Mesothelial cell of epicardium (in vitro differentiated cells): ENCODE measurements around the gene WLS. TPM values are rescaled to one million over a fixed set of nuclear protein-coding genes. Genes with fewer than 3 reads are reported as not detected.
"Not testable (repeated sequence)": the region's sequence is repeated elsewhere in the genome, so short reads cannot be mapped to it uniquely, and the experiment has no call there.

Experiments used
- DNase-seq, 2 experiments: peaks; one replicate each; pipeline ENCODE4 v3.0.0; 2021; ENCODE audit warnings: low spot score in 2 of 2; ENCODE audit not compliant: unreplicated experiment in 2 of 2
- H3K27ac Mint-ChIP-seq: 2 replicates; pipeline ENCODE4 v1.8.0; 2021; ENCODE audit warnings: mixed read lengths
- H3K27me3 Mint-ChIP-seq: 2 replicates; pipeline ENCODE4 v1.8.0; 2021; ENCODE audit warnings: low read depth, mixed read lengths
- H3K36me3 Mint-ChIP-seq: 2 replicates; pipeline ENCODE4 v1.8.0; 2021; ENCODE audit warnings: mixed read lengths
- H3K4me1 Mint-ChIP-seq: 2 replicates; pipeline ENCODE4 v1.8.0; 2021; ENCODE audit warnings: mixed read lengths
- H3K4me3 Mint-ChIP-seq: 2 replicates; pipeline ENCODE4 v1.8.0; 2021; ENCODE audit warnings: mild to moderate bottlenecking, moderate library complexity, mixed read lengths
- H3K9me3 Mint-ChIP-seq: 2 replicates; pipeline ENCODE4 v1.8.0; 2021; ENCODE audit warnings: mixed read lengths
- total RNA-seq: library from RNA; stranded (reverse); gene quantifications from 3 replicates; pipeline ENCODE4 v1.2.1, GENCODE V29; 2021
- TF ChIP-seq, protein P1 (sequence below): fragments of 200-600 bp; sonication (generic); IDR thresholded peaks from one replicate; pipeline ENCODE4 v1.5.0; 2021; ENCODE audit warnings: antibody characterized with exemption; ENCODE audit not compliant: unreplicated experiment

Gene WLS
- total RNA-seq, 1 donor from 2014 or later: 225 TPM

DNA sequence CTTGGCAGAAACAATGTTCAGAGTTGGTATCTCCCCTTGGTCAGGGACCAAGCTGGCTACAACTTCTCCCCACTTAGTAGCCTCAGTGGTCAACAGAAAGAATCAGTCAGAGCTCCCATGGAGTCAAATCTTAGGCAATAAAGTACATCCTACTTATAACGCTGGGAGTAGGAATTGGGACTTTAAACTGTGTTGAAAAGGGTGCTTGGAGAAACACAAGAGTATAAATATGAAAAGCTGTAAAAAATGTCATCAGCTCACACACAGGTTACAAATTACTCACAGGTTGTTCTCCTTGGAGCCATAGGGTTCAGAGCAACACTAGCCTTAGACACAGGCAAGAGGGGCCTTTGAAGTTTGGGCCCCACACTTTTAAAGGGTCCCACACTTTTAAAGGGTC is 67.4 kb downstream of the WLS start:
- peaks cover 36% of the 10 kb centered on the region for H3K4me1 Mint-ChIP-seq
- TF ChIP-seq, protein P1, sequence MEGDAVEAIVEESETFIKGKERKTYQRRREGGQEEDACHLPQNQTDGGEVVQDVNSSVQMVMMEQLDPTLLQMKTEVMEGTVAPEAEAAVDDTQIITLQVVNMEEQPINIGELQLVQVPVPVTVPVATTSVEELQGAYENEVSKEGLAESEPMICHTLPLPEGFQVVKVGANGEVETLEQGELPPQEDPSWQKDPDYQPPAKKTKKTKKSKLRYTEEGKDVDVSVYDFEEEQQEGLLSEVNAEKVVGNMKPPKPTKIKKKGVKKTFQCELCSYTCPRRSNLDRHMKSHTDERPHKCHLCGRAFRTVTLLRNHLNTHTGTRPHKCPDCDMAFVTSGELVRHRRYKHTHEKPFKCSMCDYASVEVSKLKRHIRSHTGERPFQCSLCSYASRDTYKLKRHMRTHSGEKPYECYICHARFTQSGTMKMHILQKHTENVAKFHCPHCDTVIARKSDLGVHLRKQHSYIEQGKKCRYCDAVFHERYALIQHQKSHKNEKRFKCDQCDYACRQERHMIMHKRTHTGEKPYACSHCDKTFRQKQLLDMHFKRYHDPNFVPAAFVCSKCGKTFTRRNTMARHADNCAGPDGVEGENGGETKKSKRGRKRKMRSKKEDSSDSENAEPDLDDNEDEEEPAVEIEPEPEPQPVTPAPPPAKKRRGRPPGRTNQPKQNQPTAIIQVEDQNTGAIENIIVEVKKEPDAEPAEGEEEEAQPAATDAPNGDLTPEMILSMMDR: no peak
- no peaks in the 10 kb centered on the region for H3K9me3 Mint-ChIP-seq
- DNase-seq: no peak
- H3K4me3 Mint-ChIP-seq: no peak overlapping the region
- no peak overlapping the region for H3K27ac Mint-ChIP-seq
- H3K27me3 Mint-ChIP-seq: no peaks in the 10 kb centered on the region
- peaks cover 18% of the 10 kb centered on the region for H3K36me3 Mint-ChIP-seq

DNA sequence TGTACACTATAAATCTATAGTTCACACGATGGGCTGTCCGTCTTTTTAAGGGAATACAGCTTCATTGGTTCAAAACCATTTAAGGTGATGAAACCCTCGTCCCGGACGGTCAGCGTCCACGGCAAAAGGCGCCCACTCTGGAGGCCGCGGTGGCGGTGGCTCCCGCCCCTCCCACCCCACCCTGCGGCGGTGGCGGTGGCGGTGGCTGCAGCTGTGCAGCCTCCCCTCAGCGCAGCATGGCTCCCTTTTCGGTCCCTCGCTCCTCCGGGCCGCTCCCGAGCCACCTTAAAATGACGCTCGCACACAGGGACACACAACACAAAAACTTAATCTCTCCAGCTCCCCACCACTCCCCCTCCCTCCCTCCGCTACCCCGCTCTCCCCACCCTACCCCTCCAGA is 69.1 kb downstream of the WLS start:
- TF ChIP-seq, protein P1: no peak
- Mint-ChIP-seq H3K4me1 (peaks cover 21% of the 10 kb centered on the region), H3K9me3 (no peaks in the 10 kb centered on the region), H3K4me3 (no peak overlapping the region), H3K27me3 (no peaks in the 10 kb centered on the region), H3K27ac (no peak overlapping the region), H3K36me3 (peaks cover 27% of the 10 kb centered on the region)
- no peak for DNase-seq

DNA sequence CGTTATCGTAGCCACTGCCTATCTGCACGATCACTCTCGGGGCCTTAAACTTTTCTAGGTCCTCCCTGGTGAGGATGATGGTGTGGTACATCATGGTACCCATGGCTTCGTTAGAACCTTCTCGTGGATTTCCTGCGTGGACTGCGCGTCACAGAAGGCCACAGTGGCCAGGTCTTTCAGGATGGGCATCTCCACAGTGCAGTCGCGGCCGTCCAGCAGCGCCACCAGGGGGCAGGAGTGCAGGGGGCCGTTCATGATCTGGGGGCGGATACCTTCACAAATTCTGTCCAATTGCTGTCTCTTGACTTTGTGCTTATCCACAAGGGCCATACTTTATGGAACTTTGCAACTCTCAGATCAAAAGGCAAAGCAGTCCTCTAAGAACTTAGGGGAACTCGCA is 69.6 kb downstream of the WLS start:
- H3K27me3 Mint-ChIP-seq: no peaks in the 10 kb centered on the region
- no peak overlapping the region for H3K27ac Mint-ChIP-seq
- DNase-seq: no peak
- H3K4me1 Mint-ChIP-seq: peaks cover 17% of the 10 kb centered on the region
- no peaks in the 10 kb centered on the region for H3K9me3 Mint-ChIP-seq
- no peak overlapping the region for H3K4me3 Mint-ChIP-seq
- H3K36me3 Mint-ChIP-seq: peaks cover 29% of the 10 kb centered on the region
- TF ChIP-seq, protein P1: no peak

DNA sequence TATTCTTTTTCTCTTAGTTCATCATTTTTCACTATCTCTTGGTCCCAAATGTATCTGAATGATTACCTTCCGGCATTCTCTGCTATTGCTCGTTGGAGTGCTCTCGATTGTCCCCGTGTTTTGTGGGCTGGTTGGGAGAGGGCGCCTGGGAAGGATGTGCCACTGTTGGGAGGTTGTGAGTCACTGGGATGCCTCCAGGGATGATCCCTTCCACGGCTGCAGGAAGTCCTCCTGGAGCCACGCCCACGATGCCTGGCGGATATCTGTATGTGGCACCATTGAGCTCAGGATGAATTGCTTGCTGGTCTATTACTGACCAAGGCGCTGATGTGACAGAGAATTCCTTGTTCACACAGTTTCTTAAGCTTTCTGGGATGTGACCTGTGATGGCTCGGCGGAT is 70.7 kb downstream of the WLS start:
- H3K4me1 Mint-ChIP-seq, H3K27ac Mint-ChIP-seq, H3K4me3 Mint-ChIP-seq, H3K27me3 Mint-ChIP-seq, H3K9me3 Mint-ChIP-seq, DNase-seq: not testable (repeated sequence)
- H3K36me3 Mint-ChIP-seq: peaks cover 36% of the 10 kb centered on the region

DNA sequence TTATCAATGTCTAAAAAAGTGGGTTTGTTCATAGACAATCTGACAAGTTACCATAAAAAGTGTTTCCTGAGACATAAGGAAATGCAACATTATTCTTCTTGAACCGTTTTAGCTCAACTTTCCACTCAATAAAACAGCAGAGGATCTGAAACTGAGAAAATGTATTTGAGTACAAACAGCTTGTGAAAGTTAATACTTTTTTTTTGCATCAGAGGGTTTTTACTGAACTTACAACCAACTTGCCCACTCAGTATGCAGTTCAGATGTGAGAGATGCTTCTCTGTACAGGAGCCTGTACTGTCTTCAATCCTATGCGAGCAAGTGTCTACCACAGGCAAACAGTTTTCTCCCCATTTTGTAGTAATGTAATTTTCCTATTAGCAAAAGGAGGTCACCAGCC is 71.4 kb downstream of the WLS start:
- H3K4me3 Mint-ChIP-seq, H3K4me1 Mint-ChIP-seq, H3K9me3 Mint-ChIP-seq, H3K27ac Mint-ChIP-seq, DNase-seq, H3K27me3 Mint-ChIP-seq: not testable (repeated sequence)
- peaks cover 41% of the 10 kb centered on the region for H3K36me3 Mint-ChIP-seq

DNA sequence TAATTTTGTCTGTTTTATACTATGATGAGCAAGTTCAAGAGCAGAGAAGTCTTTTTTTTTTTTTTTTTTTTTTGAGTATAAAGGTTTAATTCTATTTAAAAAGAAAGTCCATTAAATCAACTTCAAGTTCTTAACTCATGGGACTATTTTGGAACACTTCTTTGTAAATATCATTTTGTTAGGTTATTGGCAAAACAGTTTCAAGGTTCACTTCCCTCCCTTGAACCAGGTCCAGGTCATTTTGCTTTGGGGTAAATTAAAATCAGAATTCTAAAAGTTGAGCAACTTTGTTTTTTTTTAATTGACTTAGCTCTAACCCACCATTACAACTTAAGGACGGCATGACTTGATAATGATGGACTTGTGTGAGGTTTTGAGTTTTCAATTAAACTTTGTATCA is 72.3 kb downstream of the WLS start:
- Mint-ChIP-seq H3K4me1 (peaks cover 15% of the 10 kb centered on the region), H3K27ac (no peak overlapping the region), H3K36me3 (peaks cover 44% of the 10 kb centered on the region), H3K27me3 (no peaks in the 10 kb centered on the region), H3K9me3 (no peaks in the 10 kb centered on the region), H3K4me3 (no peak overlapping the region)
- TF ChIP-seq, protein P1: no peak
- DNase-seq: no peak

DNA sequence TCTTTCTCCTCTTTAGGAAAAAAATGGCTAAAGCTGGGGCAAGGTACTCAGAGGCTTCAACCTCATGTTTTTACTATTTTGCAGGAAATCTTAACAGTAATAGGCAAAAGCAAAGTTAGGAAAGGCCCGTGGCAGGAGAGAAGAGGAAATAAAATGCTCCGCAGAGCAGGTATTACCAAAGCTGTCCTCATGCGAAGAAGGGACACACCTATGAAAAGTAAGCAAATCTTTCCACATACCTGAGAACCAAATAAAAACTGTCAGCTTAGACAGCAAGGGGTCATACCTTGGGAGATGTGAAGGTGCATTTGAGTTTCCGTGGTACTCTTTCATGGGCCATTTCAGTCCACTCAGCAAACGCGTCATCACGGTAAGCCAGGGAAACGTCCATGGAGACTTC is 73.5 kb downstream of the WLS start:
- no peaks in the 10 kb centered on the region for H3K9me3 Mint-ChIP-seq
- no peak for DNase-seq
- H3K4me3 Mint-ChIP-seq: no peak overlapping the region
- no peak overlapping the region for H3K27ac Mint-ChIP-seq
- no peaks in the 10 kb centered on the region for H3K27me3 Mint-ChIP-seq
- H3K4me1 Mint-ChIP-seq: peaks cover 15% of the 10 kb centered on the region
- H3K36me3 Mint-ChIP-seq: peaks cover 42% of the 10 kb centered on the region
- TF ChIP-seq, protein P1: no peak
